DOHH2 (cell line): Measurements from ENCODE around the gene RAMACL.

ENCODE experiments used
- H3F3A ChIP-seq: fragments of 200-600 bp; sonication (generic), shearing (Covaris generic); 2 replicates; pipeline ENCODE4 v1.6.0; 2016; ENCODE audit warnings: antibody characterized with exemption, mild to moderate bottlenecking; ENCODE audit not compliant: control insufficient read depth, insufficient read depth
- H3K27ac ChIP-seq: fragments of 200-600 bp; sonication (generic); 2 replicates; pipeline ENCODE4 v1.5.1; 2014; ENCODE audit warnings: low read depth, mild to moderate bottlenecking, low read length, moderate library complexity
- H3K27me3 ChIP-seq: fragments of 200-600 bp; sonication (generic); 2 replicates; pipeline ENCODE4 v1.6.1; 2014; ENCODE audit warnings: mild to moderate bottlenecking, low read length, mixed read lengths; ENCODE audit not compliant: control insufficient read depth
- H3K36me3 ChIP-seq: fragments of 200-600 bp; sonication (generic); 2 replicates; pipeline ENCODE4 v1.6.1; 2014; ENCODE audit warnings: mild to moderate bottlenecking, low read length, moderate library complexity, mixed read lengths; ENCODE audit not compliant: control insufficient read depth
- H3K4me1 ChIP-seq: fragments of 200-600 bp; sonication (generic); 2 replicates; pipeline ENCODE4 v1.6.1; 2014; ENCODE audit warnings: mild to moderate bottlenecking, low read length, mixed read lengths; ENCODE audit not compliant: control insufficient read depth
- H3K4me2 ChIP-seq: fragments of 200-600 bp; sonication (generic); 2 replicates; pipeline ENCODE4 v1.6.0; 2014; ENCODE audit warnings: mild to moderate bottlenecking, low read length, moderate library complexity
- H3K4me3 ChIP-seq: fragments of 200-600 bp; sonication (generic); 2 replicates; pipeline ENCODE4 v1.5.1; 2014; ENCODE audit warnings: mild to moderate bottlenecking, low read length, mixed read lengths
- H3K79me2 ChIP-seq: fragments of 200-600 bp; sonication (generic); 2 replicates; pipeline ENCODE4 v1.6.1; 2014; ENCODE audit warnings: mild to moderate bottlenecking, low read length, mixed read lengths; ENCODE audit not compliant: control insufficient read depth
- H3K9me2 ChIP-seq: fragments of 200-600 bp; sonication (generic); replicated peaks from 2 replicates; pipeline ENCODE4 v1.6.1; 2014; ENCODE audit warnings: mild to moderate bottlenecking, low read length, mixed read lengths; ENCODE audit not compliant: control insufficient read depth
- H3K9me3 ChIP-seq: fragments of 200-600 bp; sonication (generic); 2 replicates; pipeline ENCODE4 v1.6.1; 2014; ENCODE audit warnings: antibody characterized with exemption, low read length, mixed read lengths; ENCODE audit not compliant: control insufficient read depth, insufficient read depth
- H4K20me1 ChIP-seq: fragments of 200-600 bp; sonication (generic); 2 replicates; pipeline ENCODE4 v1.6.0; 2014; ENCODE audit warnings: low read depth, mild to moderate bottlenecking, antibody characterized with exemption, low read length, moderate library complexity; ENCODE audit not compliant: control insufficient read depth, insufficient read depth
- CTCF ChIP-seq: fragments of 200-600 bp; sonication (generic); IDR thresholded peaks from one replicate; pipeline ENCODE4 v1.5.1; 2014; ENCODE audit warnings: antibody characterized with exemption, mild to moderate bottlenecking, low read depth, low read length; ENCODE audit not compliant: poor library complexity, severe bottlenecking
- EZH2phosphoT487 ChIP-seq: fragments of 200-600 bp; sonication (generic); IDR thresholded peaks from 2 replicates; pipeline ENCODE4 v1.6.1; 2017; ENCODE audit warnings: borderline replicate concordance, mild to moderate bottlenecking, antibody characterized with exemption, low read length, moderate library complexity, mixed read lengths

The RAMACL gene

GRCh38 chr6:166633732-166634535, 47.5 kb upstream of the RAMACL start:
- TF ChIP-seq EZH2phosphoT487: no peak
- no peak for TF ChIP-seq CTCF
- Histone ChIP-seq H3K27ac (no peak overlapping the region), H3K4me1 (peaks cover 4% of the 10 kb centered on the region), H3K4me3 (no peak overlapping the region), H3K4me2 (no peak overlapping the region), H3K9me3 (no peaks in the 10 kb centered on the region), H3K27me3 (peaks cover 21% of the 10 kb centered on the region), H3K9me2 (no peaks in the 10 kb centered on the region), H4K20me1 (no peaks in the 10 kb centered on the region), H3K36me3 (no peaks in the 10 kb centered on the region), H3F3A (no peaks in the 10 kb centered on the region), H3K79me2 (no peaks in the 10 kb centered on the region)

- H3K9me2 ChIP-seq: no peaks in the 10 kb centered on the region
- H3K4me3 ChIP-seq: no peak overlapping the region
- no peak overlapping the region for H3K4me2 ChIP-seq
- H4K20me1 ChIP-seq: no peaks in the 10 kb centered on the region
- H3K79me2 ChIP-seq: no peaks in the 10 kb centered on the region
- no peaks in the 10 kb centered on the region for H3K36me3 ChIP-seq
- no peak for TF ChIP-seq CTCF
- no peak for TF ChIP-seq EZH2phosphoT487
- no peak overlapping the region for H3K27ac ChIP-seq
- H3K4me1 ChIP-seq: peaks cover 15% of the 10 kb centered on the region
- H3F3A ChIP-seq: 0 out of 2 replicates have a peak, but pooled peaks cover under 1% of the 10 kb centered on the region
- H3K27me3 ChIP-seq: peaks cover 23% of the 10 kb centered on the region
- H3K9me3 ChIP-seq: no peaks in the 10 kb centered on the region
These were observed 46.3 kb upstream of the RAMACL start for GRCh38 chr6:166632731-166633130.

GRCh38 chr6:166630462-166630861, 44.0 kb upstream of the RAMACL start:
- H4K20me1 ChIP-seq: no peaks in the 10 kb centered on the region
- peaks cover 34% of the 10 kb centered on the region for H3K27me3 ChIP-seq
- H3K4me2 ChIP-seq: no peak overlapping the region
- H3K36me3 ChIP-seq: no peaks in the 10 kb centered on the region
- H3K4me3 ChIP-seq: no peak overlapping the region
- peaks cover 23% of the 10 kb centered on the region for H3K4me1 ChIP-seq
- no peak overlapping the region for H3K27ac ChIP-seq
- TF ChIP-seq EZH2phosphoT487 (no peak), CTCF (no peak)
- H3K9me2 ChIP-seq: no peaks in the 10 kb centered on the region
- 0 out of 2 replicates have a peak, but pooled peaks cover 2% of the 10 kb centered on the region for H3F3A ChIP-seq
- no peaks in the 10 kb centered on the region for H3K79me2 ChIP-seq
- H3K9me3 ChIP-seq: no peaks in the 10 kb centered on the region
